SK-N-SH treated with all-trans-retinoic acid at 6 μM for 48 hours (cell line): Measurements from ENCODE around the gene CDK1.
"Not testable (repeated sequence)": the region's sequence is repeated elsewhere in the genome, so short reads cannot be mapped to it uniquely, and the experiment has no call there.

Experiments used
- ATAC-seq: fragments of 200-7000 bp; cut with Tn5 transposase; 3 replicates; pipeline ENCODE4 v1.9.1; 2020; ENCODE audit warnings: mild to moderate bottlenecking, moderate library complexity
- ARNTL ChIP-seq: fragments of 450-650 bp; formaldehyde crosslinking; IDR thresholded peaks from 2 replicates; pipeline ENCODE4 v1.5.0; 2020; ENCODE audit warnings: low read depth, mild to moderate bottlenecking, moderate library complexity, borderline replicate concordance
- BACH2 ChIP-seq: fragments of 250-450 bp; sonication (Bioruptor Pico); IDR thresholded peaks from 2 replicates; pipeline ENCODE4 v1.9.0; 2021; ENCODE audit warnings: mild to moderate bottlenecking, borderline replicate concordance
- CSDC2 ChIP-seq: fragments of 250-450 bp; sonication (Bioruptor Pico); IDR thresholded peaks from 2 replicates; pipeline ENCODE4 v1.5.0; 2020; ENCODE audit warnings: mild to moderate bottlenecking, moderate library complexity
- ESRRG ChIP-seq: fragments of 250-450 bp; sonication (Bioruptor Pico); IDR thresholded peaks from 2 replicates; pipeline ENCODE4 v1.6.1; 2021; ENCODE audit warnings: mild to moderate bottlenecking
- GLIS3 ChIP-seq: fragments of 250-450 bp; sonication (Bioruptor Pico); IDR thresholded peaks from 2 replicates; pipeline ENCODE4 v1.5.0; 2020; ENCODE audit warnings: mild to moderate bottlenecking, moderate library complexity
- ISL1 ChIP-seq: fragments of 250-450 bp; sonication (Bioruptor Pico); IDR thresholded peaks from 2 replicates; pipeline ENCODE4 v2.1.2; 2022; ENCODE audit warnings: mild to moderate bottlenecking, moderate library complexity
- OSR1 ChIP-seq: fragments of 250-450 bp; sonication (Bioruptor Pico); IDR thresholded peaks from 2 replicates; pipeline ENCODE4 v1.8.0; 2022; ENCODE audit warnings: moderate library complexity, mild to moderate bottlenecking, inconsistent platforms
- PPARA ChIP-seq: fragments of 250-450 bp; sonication (Bioruptor Pico); IDR thresholded peaks from 2 replicates; pipeline ENCODE4 v1.5.0; 2020; ENCODE audit warnings: mild to moderate bottlenecking, borderline replicate concordance
- TCF4 ChIP-seq: fragments of 250-450 bp; sonication (Bioruptor Pico); IDR thresholded peaks from 2 replicates; pipeline ENCODE4 v1.8.0; 2021; ENCODE audit warnings: mild to moderate bottlenecking, moderate library complexity, borderline replicate concordance
- TOX ChIP-seq: fragments of 250-450 bp; sonication (Bioruptor Pico); IDR thresholded peaks from 2 replicates; pipeline ENCODE4 v1.8.0; 2021; ENCODE audit warnings: mild to moderate bottlenecking, moderate library complexity, borderline replicate concordance
- ZC3H10 ChIP-seq: fragments of 250-450 bp; sonication (Bioruptor Pico); IDR thresholded peaks from 2 replicates; pipeline ENCODE4 v1.5.1; 2021; ENCODE audit warnings: mild to moderate bottlenecking, moderate library complexity
- ZFP3 ChIP-seq: fragments of 250-450 bp; sonication (Bioruptor Pico); IDR thresholded peaks from 2 replicates; pipeline ENCODE4 v1.5.0; 2020; ENCODE audit warnings: mild to moderate bottlenecking, moderate library complexity
- ZFP30 ChIP-seq: fragments of 450-650 bp; formaldehyde crosslinking; IDR thresholded peaks from 2 replicates; pipeline ENCODE4 v1.5.0; 2022; ENCODE audit warnings: mild to moderate bottlenecking, moderate library complexity
- ZNF565 ChIP-seq: fragments of 450-650 bp; formaldehyde crosslinking; conservative IDR thresholded peaks from 2 replicates; pipeline ENCODE4 v1.5.0; 2020; ENCODE audit warnings: low read depth, mild to moderate bottlenecking, moderate library complexity
- ZNF70 ChIP-seq: fragments of 450-650 bp; formaldehyde crosslinking; IDR thresholded peaks from 2 replicates; pipeline ENCODE4 v1.5.0; 2020; ENCODE audit warnings: mild to moderate bottlenecking, moderate library complexity
- ZNF8 ChIP-seq: fragments of 450-650 bp; formaldehyde crosslinking; IDR thresholded peaks from 2 replicates; pipeline ENCODE4 v1.5.0; 2020; ENCODE audit warnings: mild to moderate bottlenecking, moderate library complexity
- TF ChIP-seq, protein P1 (sequence below): fragments of 250-450 bp; sonication (Bioruptor Pico); IDR thresholded peaks from 2 replicates; pipeline ENCODE4 v1.5.1; 2020; ENCODE audit warnings: low read depth, mild to moderate bottlenecking, moderate library complexity
- TF ChIP-seq, protein P2 (sequence below): fragments of 250-450 bp; sonication (Bioruptor Pico); IDR thresholded peaks from 2 replicates; pipeline ENCODE4 v1.5.0; 2020; ENCODE audit warnings: mild to moderate bottlenecking, moderate library complexity
- TF ChIP-seq, protein P3 (sequence below): fragments of 250-450 bp; sonication (Bioruptor Pico); IDR thresholded peaks from 2 replicates; pipeline ENCODE4 v1.8.0; 2021; ENCODE audit warnings: low read depth, mild to moderate bottlenecking, moderate library complexity, borderline replicate concordance
- TF ChIP-seq, protein P4 (sequence below): fragments of 250-450 bp; sonication (Bioruptor Pico); IDR thresholded peaks from 2 replicates; pipeline ENCODE4 v1.5.1; 2021; ENCODE audit warnings: mild to moderate bottlenecking, moderate library complexity
- TF ChIP-seq, protein P5 (sequence below): fragments of 250-450 bp; sonication (Bioruptor Pico); IDR thresholded peaks from 2 replicates; pipeline ENCODE4 v1.8.0; 2020; ENCODE audit warnings: mild to moderate bottlenecking, moderate library complexity, borderline replicate concordance

CDK1 gene

DNA sequence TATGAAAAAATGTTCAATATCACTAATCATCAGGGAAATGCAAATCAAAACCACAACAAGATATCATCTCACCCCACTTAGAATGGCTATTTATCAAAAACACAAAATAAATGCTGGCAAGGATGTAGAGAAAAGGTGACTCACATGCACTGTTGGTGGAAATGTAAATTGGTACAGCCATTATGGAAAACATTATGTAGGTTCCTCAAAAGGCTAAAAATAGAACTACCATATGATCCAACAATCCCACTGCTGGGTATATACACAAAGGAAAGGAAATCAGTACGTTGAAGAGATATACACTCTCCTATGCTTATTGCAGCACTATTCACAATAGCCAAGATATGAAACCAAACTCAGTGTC is 50.2 kb downstream of the CDK1 start (continued):
- TF ChIP-seq, protein P1, sequence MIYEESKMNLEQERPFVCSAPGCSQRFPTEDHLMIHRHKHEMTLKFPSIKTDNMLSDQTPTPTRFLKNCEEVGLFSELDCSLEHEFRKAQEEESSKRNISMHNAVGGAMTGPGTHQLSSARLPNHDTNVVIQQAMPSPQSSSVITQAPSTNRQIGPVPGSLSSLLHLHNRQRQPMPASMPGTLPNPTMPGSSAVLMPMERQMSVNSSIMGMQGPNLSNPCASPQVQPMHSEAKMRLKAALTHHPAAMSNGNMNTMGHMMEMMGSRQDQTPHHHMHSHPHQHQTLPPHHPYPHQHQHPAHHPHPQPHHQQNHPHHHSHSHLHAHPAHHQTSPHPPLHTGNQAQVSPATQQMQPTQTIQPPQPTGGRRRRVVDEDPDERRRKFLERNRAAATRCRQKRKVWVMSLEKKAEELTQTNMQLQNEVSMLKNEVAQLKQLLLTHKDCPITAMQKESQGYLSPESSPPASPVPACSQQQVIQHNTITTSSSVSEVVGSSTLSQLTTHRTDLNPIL (CRISPR knock-in tag) = no peak
- TF ChIP-seq ARNTL (CRISPR knock-in tag) (no peak), ZFP3 (CRISPR knock-in tag) (no peak), ISL1 (CRISPR knock-in tag) (no peak), ZNF70 (CRISPR knock-in tag) (no peak)
- TF ChIP-seq, all 23 proteins: peak for 0

DNA sequence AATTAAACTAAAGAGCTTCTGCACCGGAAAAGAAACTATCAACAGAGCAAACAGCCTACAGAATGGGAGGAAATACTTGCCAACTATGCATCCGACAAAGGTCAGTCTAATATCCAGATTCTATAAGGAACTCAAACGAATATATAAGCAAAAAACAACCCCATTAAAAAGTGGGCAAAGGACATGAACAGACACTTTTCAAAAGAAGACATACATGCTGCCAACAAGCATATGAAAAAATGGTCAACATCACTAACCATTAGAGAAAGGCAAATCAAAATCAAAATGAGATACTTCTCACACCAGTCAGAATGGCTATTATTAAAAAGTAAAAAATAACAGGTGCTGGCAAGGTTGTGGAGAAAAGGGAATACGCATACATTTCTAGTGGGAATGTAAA is 53.9 kb downstream of the CDK1 start:
- ATAC-seq = not testable (repeated sequence)

DNA sequence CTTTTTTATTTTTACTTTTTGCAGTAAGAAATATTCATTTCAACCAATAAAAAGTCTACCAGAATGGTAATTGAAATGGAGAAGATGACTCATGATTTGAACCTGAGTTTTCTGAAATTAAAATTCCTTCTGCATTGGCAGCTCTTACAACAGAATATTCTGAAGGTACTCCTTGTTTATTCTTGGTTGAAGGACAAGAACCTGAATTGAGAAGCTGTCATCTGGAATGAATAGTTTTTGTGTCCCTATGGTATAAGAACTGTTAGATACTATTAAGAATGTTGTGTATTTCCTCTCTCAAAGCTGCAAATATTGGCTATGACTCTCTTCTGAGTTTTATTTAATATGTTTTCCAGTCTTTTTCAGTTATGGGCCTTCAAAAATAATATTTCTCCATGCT is 56.1 kb downstream of the CDK1 start:
- ATAC-seq = no peak

DNA sequence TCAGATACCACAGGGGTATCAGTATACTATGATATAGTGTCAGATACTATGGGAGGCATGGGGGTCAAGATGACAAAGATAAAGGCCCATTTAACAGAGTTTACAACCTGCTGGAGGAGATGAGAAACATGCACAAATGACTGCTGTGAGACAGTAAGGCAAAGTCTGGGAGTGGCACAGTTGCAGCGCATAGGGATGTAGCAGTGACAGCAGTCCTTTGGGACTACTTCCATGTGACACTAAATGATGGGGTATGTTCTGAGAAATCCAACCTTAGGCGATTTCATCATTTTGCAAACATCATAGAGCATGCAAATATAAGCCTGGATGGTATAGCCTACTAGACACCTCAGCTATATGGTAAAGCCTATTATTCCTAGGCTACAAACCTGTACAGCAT is 56.8 kb downstream of the CDK1 start:
- TF ChIP-seq, protein P2, sequence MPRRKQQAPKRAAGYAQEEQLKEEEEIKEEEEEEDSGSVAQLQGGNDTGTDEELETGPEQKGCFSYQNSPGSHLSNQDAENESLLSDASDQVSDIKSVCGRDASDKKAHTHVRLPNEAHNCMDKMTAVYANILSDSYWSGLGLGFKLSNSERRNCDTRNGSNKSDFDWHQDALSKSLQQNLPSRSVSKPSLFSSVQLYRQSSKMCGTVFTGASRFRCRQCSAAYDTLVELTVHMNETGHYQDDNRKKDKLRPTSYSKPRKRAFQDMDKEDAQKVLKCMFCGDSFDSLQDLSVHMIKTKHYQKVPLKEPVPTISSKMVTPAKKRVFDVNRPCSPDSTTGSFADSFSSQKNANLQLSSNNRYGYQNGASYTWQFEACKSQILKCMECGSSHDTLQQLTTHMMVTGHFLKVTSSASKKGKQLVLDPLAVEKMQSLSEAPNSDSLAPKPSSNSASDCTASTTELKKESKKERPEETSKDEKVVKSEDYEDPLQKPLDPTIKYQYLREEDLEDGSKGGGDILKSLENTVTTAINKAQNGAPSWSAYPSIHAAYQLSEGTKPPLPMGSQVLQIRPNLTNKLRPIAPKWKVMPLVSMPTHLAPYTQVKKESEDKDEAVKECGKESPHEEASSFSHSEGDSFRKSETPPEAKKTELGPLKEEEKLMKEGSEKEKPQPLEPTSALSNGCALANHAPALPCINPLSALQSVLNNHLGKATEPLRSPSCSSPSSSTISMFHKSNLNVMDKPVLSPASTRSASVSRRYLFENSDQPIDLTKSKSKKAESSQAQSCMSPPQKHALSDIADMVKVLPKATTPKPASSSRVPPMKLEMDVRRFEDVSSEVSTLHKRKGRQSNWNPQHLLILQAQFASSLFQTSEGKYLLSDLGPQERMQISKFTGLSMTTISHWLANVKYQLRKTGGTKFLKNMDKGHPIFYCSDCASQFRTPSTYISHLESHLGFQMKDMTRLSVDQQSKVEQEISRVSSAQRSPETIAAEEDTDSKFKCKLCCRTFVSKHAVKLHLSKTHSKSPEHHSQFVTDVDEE (CRISPR knock-in tag) = no peak
- no peak for TF ChIP-seq TCF4
- no peak for TF ChIP-seq OSR1 (CRISPR knock-in tag)
- no peak for TF ChIP-seq ZC3H10 (CRISPR knock-in tag)
- TF ChIP-seq CSDC2 (CRISPR knock-in tag) = no peak
- TF ChIP-seq ZNF70 (CRISPR knock-in tag) = no peak
- no peak for TF ChIP-seq ZNF8 (CRISPR knock-in tag)
- TF ChIP-seq GLIS3 (CRISPR knock-in tag) = no peak
- TF ChIP-seq ZFP3 (CRISPR knock-in tag) = no peak
- TF ChIP-seq ISL1 (CRISPR knock-in tag) = no peak
- TF ChIP-seq, protein P3, sequence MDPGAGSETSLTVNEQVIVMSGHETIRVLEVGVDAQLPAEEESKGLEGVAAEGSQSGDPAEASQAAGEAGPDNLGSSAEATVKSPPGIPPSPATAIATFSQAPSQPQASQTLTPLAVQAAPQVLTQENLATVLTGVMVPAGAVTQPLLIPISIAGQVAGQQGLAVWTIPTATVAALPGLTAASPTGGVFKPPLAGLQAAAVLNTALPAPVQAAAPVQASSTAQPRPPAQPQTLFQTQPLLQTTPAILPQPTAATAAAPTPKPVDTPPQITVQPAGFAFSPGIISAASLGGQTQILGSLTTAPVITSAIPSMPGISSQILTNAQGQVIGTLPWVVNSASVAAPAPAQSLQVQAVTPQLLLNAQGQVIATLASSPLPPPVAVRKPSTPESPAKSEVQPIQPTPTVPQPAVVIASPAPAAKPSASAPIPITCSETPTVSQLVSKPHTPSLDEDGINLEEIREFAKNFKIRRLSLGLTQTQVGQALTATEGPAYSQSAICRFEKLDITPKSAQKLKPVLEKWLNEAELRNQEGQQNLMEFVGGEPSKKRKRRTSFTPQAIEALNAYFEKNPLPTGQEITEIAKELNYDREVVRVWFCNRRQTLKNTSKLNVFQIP = no peak
- no peak for TF ChIP-seq ZFP30 (CRISPR knock-in tag)
- TF ChIP-seq, protein P4, sequence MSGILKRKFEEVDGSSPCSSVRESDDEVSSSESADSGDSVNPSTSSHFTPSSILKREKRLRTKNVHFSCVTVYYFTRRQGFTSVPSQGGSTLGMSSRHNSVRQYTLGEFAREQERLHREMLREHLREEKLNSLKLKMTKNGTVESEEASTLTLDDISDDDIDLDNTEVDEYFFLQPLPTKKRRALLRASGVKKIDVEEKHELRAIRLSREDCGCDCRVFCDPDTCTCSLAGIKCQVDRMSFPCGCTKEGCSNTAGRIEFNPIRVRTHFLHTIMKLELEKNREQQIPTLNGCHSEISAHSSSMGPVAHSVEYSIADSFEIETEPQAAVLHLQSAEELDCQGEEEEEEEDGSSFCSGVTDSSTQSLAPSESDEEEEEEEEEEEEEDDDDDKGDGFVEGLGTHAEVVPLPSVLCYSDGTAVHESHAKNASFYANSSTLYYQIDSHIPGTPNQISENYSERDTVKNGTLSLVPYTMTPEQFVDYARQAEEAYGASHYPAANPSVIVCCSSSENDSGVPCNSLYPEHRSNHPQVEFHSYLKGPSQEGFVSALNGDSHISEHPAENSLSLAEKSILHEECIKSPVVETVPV = no peak
- TF ChIP-seq, protein P5, sequence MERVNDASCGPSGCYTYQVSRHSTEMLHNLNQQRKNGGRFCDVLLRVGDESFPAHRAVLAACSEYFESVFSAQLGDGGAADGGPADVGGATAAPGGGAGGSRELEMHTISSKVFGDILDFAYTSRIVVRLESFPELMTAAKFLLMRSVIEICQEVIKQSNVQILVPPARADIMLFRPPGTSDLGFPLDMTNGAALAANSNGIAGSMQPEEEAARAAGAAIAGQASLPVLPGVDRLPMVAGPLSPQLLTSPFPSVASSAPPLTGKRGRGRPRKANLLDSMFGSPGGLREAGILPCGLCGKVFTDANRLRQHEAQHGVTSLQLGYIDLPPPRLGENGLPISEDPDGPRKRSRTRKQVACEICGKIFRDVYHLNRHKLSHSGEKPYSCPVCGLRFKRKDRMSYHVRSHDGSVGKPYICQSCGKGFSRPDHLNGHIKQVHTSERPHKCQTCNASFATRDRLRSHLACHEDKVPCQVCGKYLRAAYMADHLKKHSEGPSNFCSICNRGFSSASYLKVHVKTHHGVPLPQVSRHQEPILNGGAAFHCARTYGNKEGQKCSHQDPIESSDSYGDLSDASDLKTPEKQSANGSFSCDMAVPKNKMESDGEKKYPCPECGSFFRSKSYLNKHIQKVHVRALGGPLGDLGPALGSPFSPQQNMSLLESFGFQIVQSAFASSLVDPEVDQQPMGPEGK (CRISPR knock-in tag) = no peak
- no peak for TF ChIP-seq ZNF565 (CRISPR knock-in tag)
- no peak for TF ChIP-seq TOX (CRISPR knock-in tag)
- no peak for TF ChIP-seq BACH2
- TF ChIP-seq PPARA (CRISPR knock-in tag) = no peak
- no peak for ATAC-seq

More for the DNA sequence above, 56.1 kb downstream of the CDK1 start:
- TF ChIP-seq, protein P5 (CRISPR knock-in tag) = no peak
- no peak for TF ChIP-seq CSDC2 (CRISPR knock-in tag)
- 0 out of 2 replicates have a peak, but pooled peaks have one; percentile 11 for TF ChIP-seq ISL1 (CRISPR knock-in tag)
- TF ChIP-seq, protein P1 (CRISPR knock-in tag) = no peak
- TF ChIP-seq TCF4 = no peak
- no peak for TF ChIP-seq ZFP3 (CRISPR knock-in tag)
- TF ChIP-seq ZNF8 (CRISPR knock-in tag) = no peak
- TF ChIP-seq ESRRG = no peak

DNA sequence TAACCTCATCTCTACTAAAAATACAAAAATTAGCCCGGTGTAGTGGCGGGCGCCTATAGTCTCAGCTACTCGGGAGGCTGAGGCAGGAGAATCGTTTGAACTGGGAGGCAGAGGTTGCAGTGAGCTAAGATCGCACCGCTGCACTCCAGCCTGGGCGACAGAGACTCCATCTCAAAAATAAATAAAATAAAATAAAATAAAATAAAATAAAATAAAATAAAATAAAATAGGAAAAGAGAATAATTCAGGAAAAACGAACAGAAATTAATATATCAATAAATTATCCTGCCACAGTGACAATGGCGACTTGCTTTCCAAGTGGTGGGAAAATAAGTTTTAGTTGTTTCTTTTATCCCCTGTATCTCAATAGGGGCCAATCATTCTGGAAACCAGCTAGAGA is 62.9 kb downstream of the CDK1 start:
- not testable (repeated sequence) for ATAC-seq
